M059J (cell line): ENCODE data around the gene PRRC2A. TPM values are rescaled to one million over a fixed set of nuclear protein-coding genes. Genes with fewer than 3 reads are reported as not detected.
A peak's percentile ranks its signal among the peaks of the same experiment; 100 is the strongest.

ENCODE experiments used
- DNase-seq: peaks from one replicate; pipeline ENCODE4 v3.0.0-alpha.2; 2012; ENCODE audit warnings: low read depth
- total RNA-seq: library from RNA; depleted of rRNA; stranded (reverse); fragments of >200 nt; shearing (Covaris generic); gene quantifications from 2 replicates; pipeline ENCODE4 v1.2.3, GENCODE V29; 2014

The PRRC2A gene
- total RNA-seq, 1 experiment from 2014 or later, result 121 TPM

- DNase-seq, result peak; percentile 86
These were observed 31.2 kb downstream of the PRRC2A start for GRCh38 chr6:31651602-31652191.

GRCh38 chr6:31652925-31653724 is 32.6 kb downstream of the PRRC2A start:
- DNase-seq, result no peak

GRCh38 chr6:31654574-31655348 is 34.2 kb downstream of the PRRC2A start:
- DNase-seq, result no peak

- no peak for DNase-seq
These were observed 35.1 kb downstream of the PRRC2A start, which contains the start of gene APOM for GRCh38 chr6:31655349-31656237. Gene APOM (plus strand): TSS chr6:31655894. CDS start chr6:31655967, 73 bp downstream.

- no peak for DNase-seq
These were observed 37.1 kb downstream of the PRRC2A start for GRCh38 chr6:31657406-31658157.

- DNase-seq, result no peak
These were observed 37.7 kb downstream of the PRRC2A start for GRCh38 chr6:31658158-31658688.

GRCh38 chr6:31658983-31659648 is 38.6 kb downstream of the PRRC2A start:
- no peak for DNase-seq

- peak; percentile 55 for DNase-seq
These were observed 39.3 kb downstream of the PRRC2A start for GRCh38 chr6:31659649-31660380.

GRCh38 chr6:31660381-31661261 is 40.1 kb downstream of the PRRC2A start, which contains the start of gene C6orf47:
Gene C6orf47 (minus strand): TSS chr6:31660778. CDS start chr6:31659947, 831 bp downstream.
- DNase-seq, result peak; percentile 87

- DNase-seq, result no peak
These were observed 41.0 kb downstream of the PRRC2A start for GRCh38 chr6:31661262-31662123.

GRCh38 chr6:31662124-31662723 is 41.7 kb downstream of the PRRC2A start:
- no peak for DNase-seq

GRCh38 chr6:31663126-31663960 is 42.8 kb downstream of the PRRC2A start:
- no peak for DNase-seq

GRCh38 chr6:31663961-31664789 is 43.7 kb downstream of the PRRC2A start:
- peak; percentile 95 for DNase-seq

GRCh38 chr6:31664790-31665500 is 44.4 kb downstream of the PRRC2A start, which contains the start of gene GPANK1:
Gene GPANK1 (minus strand): TSS chr6:31664997. CDS start chr6:31664478, 519 bp downstream.
- DNase-seq, result peak; percentile 99
